ENCODE results near the gene MKRN2OS. TPM values are rescaled to one million over a fixed set of nuclear protein-coding genes. Genes with fewer than 3 reads are reported as not detected.
A peak's percentile ranks its signal among the peaks of the same experiment; 100 is the strongest.

The MKRN2OS gene
- total RNA-seq, 3 donors from 2014 or later (not counting 1 experiment from before 2014, with no cell fraction given): not detected

DNA sequence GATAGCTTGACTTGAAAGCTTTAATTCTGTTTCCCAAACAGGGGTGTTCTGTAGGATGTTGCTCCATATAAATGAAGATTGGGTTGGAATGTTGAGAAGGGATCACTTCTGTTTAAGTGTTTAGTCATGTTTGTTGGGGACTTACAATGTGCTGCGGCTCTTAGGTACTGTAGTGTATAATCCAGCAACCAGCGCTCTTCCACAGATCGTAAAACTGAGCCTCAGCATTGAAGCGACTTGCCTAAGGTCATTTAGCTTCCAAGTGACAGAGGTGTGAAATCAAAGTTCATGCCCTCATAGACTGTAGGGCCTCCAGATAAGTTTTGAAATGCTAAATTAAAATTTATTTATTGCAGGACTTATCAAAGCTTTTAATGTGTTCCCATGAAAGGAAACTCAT, 13.4 kb upstream of the MKRN2OS start:
- TF ChIP-seq CTCF (IDR thresholded peaks at IDR 0.05): no peak
- Mint-ChIP-seq H3K4me3 (peak overlapping the region; percentile 90), H3K4me1 (peaks cover 66 to 70% of the 10 kb centered on the region in 2 donors), H3K9me3 (no peaks in the 10 kb centered on the region), H3K27ac (peak overlapping the region; percentile 71 to 90), H3K27me3 (ENCODE audit: low read depth in 2 of 2) (peaks cover 16 to 17% of the 10 kb centered on the region in 2 donors), H3K36me3 (no peaks in the 10 kb centered on the region)
- no peak overlapping the region for H3K4me3 ChIP-seq (ENCODE audit: low read length)
- H3K4me1 ChIP-seq (ENCODE audit: control insufficient read depth, insufficient read depth, low read length): peaks cover 19% of the 10 kb centered on the region
- ATAC-seq (no peak), DNase-seq (no peak)
- no peak overlapping the region for H3K27ac ChIP-seq (ENCODE audit: low read length)
- intact Hi-C loops (cut with micrococcal nuclease): no loop called here
- H3K27me3 ChIP-seq (ENCODE audit: control insufficient read depth, insufficient read depth, low read length): peaks cover 11% of the 10 kb centered on the region
- H3K9me3 ChIP-seq (ENCODE audit: control insufficient read depth, insufficient read depth, low read length): no peaks in the 10 kb centered on the region
- WGBS (ENCODE audit: insufficient coverage): 90% methylated on average over 4 of the region's 4 CpGs
- no peaks in the 10 kb centered on the region for H3K36me3 ChIP-seq (ENCODE audit: control insufficient read depth, insufficient read depth, low read length)

DNA sequence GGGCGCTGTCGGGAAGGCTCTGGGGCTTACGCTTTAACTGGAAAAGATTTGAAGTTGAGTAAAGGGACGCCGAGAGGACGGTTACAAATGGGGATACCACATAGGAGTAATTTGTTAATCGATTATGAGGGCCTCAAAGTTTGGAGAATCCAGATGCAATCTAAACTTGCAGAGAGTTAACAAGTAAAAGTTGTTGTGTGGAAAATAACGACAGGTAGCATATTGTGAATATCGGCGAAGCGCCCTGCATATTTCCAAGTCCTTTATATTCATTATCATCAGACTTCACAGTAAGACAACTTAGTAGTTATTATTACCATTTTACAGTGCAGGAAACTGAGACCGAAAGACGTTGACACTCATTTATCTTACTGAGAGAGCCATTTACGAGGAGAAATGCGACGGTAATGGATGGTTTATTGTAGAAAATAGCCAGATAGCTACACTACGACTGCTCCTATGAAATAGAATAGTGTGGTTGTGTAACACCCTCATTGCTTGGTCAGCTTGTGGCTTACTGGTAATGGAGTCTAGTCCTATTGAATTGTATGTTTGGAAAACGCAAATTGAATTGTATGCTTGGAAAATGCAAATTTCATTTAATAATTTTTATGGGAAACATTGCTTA, 12.3 kb upstream of the MKRN2OS start:
- H3K4me1 ChIP-seq (ENCODE audit: control insufficient read depth, insufficient read depth, low read length): peaks cover 20% of the 10 kb centered on the region
- 2% methylated on average over 17 of the region's 18 CpGs for WGBS (ENCODE audit: insufficient coverage)
- Mint-ChIP-seq H3K4me3 (peak overlapping the region; percentile 90), H3K27me3 (ENCODE audit: low read depth in 2 of 2) (peaks cover 22 to 25% of the 10 kb centered on the region in 2 donors), H3K36me3 (no peaks in the 10 kb centered on the region), H3K9me3 (no peaks in the 10 kb centered on the region), H3K4me1 (peaks cover 69% of the 10 kb centered on the region in 2 donors), H3K27ac (peak overlapping the region; percentile 71 to 90)
- H3K9me3 ChIP-seq (ENCODE audit: control insufficient read depth, insufficient read depth, low read length): no peaks in the 10 kb centered on the region
- H3K36me3 ChIP-seq (ENCODE audit: control insufficient read depth, insufficient read depth, low read length): no peaks in the 10 kb centered on the region
- TF ChIP-seq CTCF (IDR thresholded peaks at IDR 0.05): no peak
- H3K27me3 ChIP-seq (ENCODE audit: control insufficient read depth, insufficient read depth, low read length): peaks cover 18% of the 10 kb centered on the region
- H3K27ac ChIP-seq (ENCODE audit: low read length): peak overlapping the region; percentile 92
- intact Hi-C loops (cut with micrococcal nuclease): loop anchor here (1.0 kb wide), 2 partner anchors 73 to 105 kb away; partner anchors contain the start of gene TSEN2
- ATAC-seq (no peak), DNase-seq (no peak)
- peak overlapping the region; percentile 70 for H3K4me3 ChIP-seq (ENCODE audit: low read length)

GRCh38 chr3:12556690-12557472, 11.6 kb upstream of the MKRN2OS start, which contains the start of gene MKRN2:
MKRN2 (plus strand) TSS chr3:12557087; CDS start chr3:12557151, 64 bp downstream.
- ATAC-seq (peak; percentile 95 to 99 (median 96)), DNase-seq (peak; percentile 84 to 93)
- Mint-ChIP-seq H3K9me3 (no peaks in the 10 kb centered on the region), H3K4me1 (peaks cover 63 to 64% of the 10 kb centered on the region in 2 donors), H3K27me3 (ENCODE audit: low read depth in 2 of 2) (peaks cover 22 to 25% of the 10 kb centered on the region in 2 donors), H3K27ac (peak within 1 kb of the TSS; percentile 71 to 90), H3K36me3 (no peaks in the 10 kb centered on the region), H3K4me3 (peak within 1 kb of the TSS; percentile 90)
- peak within 1 kb of the TSS; percentile 92 for H3K27ac ChIP-seq (ENCODE audit: low read length)
- WGBS (ENCODE audit: insufficient coverage): under 1% methylated on average over 77 of the region's 77 CpGs
- H3K4me3 ChIP-seq (ENCODE audit: low read length): peak within 1 kb of the TSS; percentile 70
- peaks cover 20% of the 10 kb centered on the region for H3K4me1 ChIP-seq (ENCODE audit: control insufficient read depth, insufficient read depth, low read length)
- intact Hi-C loops (cut with micrococcal nuclease): loop anchor here (1.0 kb wide), 2 partner anchors 73 to 105 kb away; partner anchors contain the start of gene TSEN2
- TF ChIP-seq CTCF (IDR thresholded peaks at IDR 0.05): no peak
- H3K9me3 ChIP-seq (ENCODE audit: control insufficient read depth, insufficient read depth, low read length): no peaks in the 10 kb centered on the region
- no peaks in the 10 kb centered on the region for H3K36me3 ChIP-seq (ENCODE audit: control insufficient read depth, insufficient read depth, low read length)
- H3K27me3 ChIP-seq (ENCODE audit: control insufficient read depth, insufficient read depth, low read length): peaks cover 18% of the 10 kb centered on the region

All from natural killer cell (primary cell).